OCI-LY3 (cell line): ENCODE measurements around the gene KRTAP5-1.

Experiments used
- CTCF ChIP-seq: fragments of 200-600, 300-600 bp; sonication (generic); IDR thresholded peaks from 2 replicates; pipeline ENCODE4 v1.5.1; 2014; ENCODE audit warnings: antibody characterized with exemption, low read length, low read depth
- EZH2phosphoT487 ChIP-seq: fragments of 200-600 bp; shearing (Covaris generic); IDR thresholded peaks from 2 replicates; pipeline ENCODE4 v1.6.1; 2018; ENCODE audit warnings: antibody characterized with exemption, mixed run types, low read depth

- TF ChIP-seq EZH2phosphoT487 (no peak), CTCF (no peak)
These were observed 29.9 kb downstream of the KRTAP5-1 start for GRCh38 chr11:1554981-1555712.
